Measurements from ENCODE around the gene GABRA4. TPM values are rescaled to one million over a fixed set of nuclear protein-coding genes. Genes with fewer than 3 reads are reported as not detected.

GABRA4 gene
- polyA plus RNA-seq, 3 donors = 0.04 to 0.14 (median 0.06) TPM

Other genes with a start within 250 kb of the GABRA4 start
- not detected for gene COX7B2, start 84.3 kb downstream of the GABRA4 start, polyA plus RNA-seq (ENCODE audit: insufficient read length in 3 of 3)
- under 1 TPM; 0.36 to 0.85 (median 0.67) TPM for gene GABRB1, start 38.0 kb upstream of the GABRA4 start, polyA plus RNA-seq (ENCODE audit: insufficient read length in 3 of 3)

Measured in renal cortex interstitium (tissue), 3 donors.